Naive thymus-derived CD8-positive, alpha-beta T cell (primary cell): ENCODE results near the gene NACC1. TPM values are rescaled to one million over a fixed set of nuclear protein-coding genes. Genes with fewer than 3 reads are reported as not detected.

ENCODE experiments used
- ATAC-seq, 2 donors: fragments of 150-1000 bp; cut with Tn5 transposase in 1 of 2; sonication (Bioruptor Pico), chemical (Tn5 transposase) in 1 of 2; 1 replicate in 1 of 2; 2 replicates in 1 of 2; pipeline ENCODE4 v1.10.0; 2021; ENCODE audit warnings: mild to moderate bottlenecking in 2 of 2, moderate library complexity in 2 of 2
- POLR2A ChIA-PET: fragments of 350-600 bp; sonication (Branson Sonifier 250); formaldehyde crosslinking; loops from one replicate; lab custom pipeline; 2021; ENCODE audit warnings: antibody characterized with exemption; lab: Charles Lee
- DNase-seq, 10 donors: peaks; one replicate each; pipeline versions ENCODE4 v3.0.0 to v3.0.0-alpha.2; 2020 to 2022
- H3K27ac Mint-ChIP-seq, 10 donors: one replicate each; pipeline ENCODE4 v1.8.0; 2020 to 2022; ENCODE audit warnings: mild to moderate bottlenecking in 10 of 10, mixed read lengths in 10 of 10, moderate library complexity in 4 of 10, inconsistent platforms in 1 of 10
- H3K27me3 Mint-ChIP-seq, 5 donors: one replicate each; pipeline ENCODE4 v1.8.0; 2021 to 2022; ENCODE audit warnings: mixed read lengths in 5 of 5
- H3K36me3 Mint-ChIP-seq, 3 donors: one replicate each; pipeline ENCODE4 v1.8.0; 2020 to 2022; ENCODE audit warnings: mixed read lengths in 3 of 3, mild to moderate bottlenecking in 2 of 3, inconsistent platforms in 1 of 3
- H3K4me1 Mint-ChIP-seq, 4 donors: one replicate each; pipeline ENCODE4 v1.8.0; 2021 to 2022; ENCODE audit warnings: mixed read lengths in 4 of 4
- H3K4me3 Mint-ChIP-seq, 10 donors: one replicate each; pipeline ENCODE4 v1.8.0; 2020 to 2022; ENCODE audit warnings: mild to moderate bottlenecking in 10 of 10, mixed read lengths in 10 of 10, moderate library complexity in 6 of 10, inconsistent platforms in 1 of 10
- H3K9me3 Mint-ChIP-seq, 9 donors: one replicate each; pipeline ENCODE4 v1.8.0; 2020 to 2022; ENCODE audit warnings: mixed read lengths in 9 of 9, mild to moderate bottlenecking in 3 of 9, inconsistent platforms in 1 of 9, moderate library complexity in 1 of 9
- polyA plus RNA-seq, 3 donors: library from polyadenylated mRNA; unstranded; fragments of 300-500 nt; fragmentation: Illumina TruSeq; gene quantifications; one replicate each; pipeline ENCODE4 v1.2.3, GENCODE V29; 2021
- total RNA-seq, 8 experiments: library from RNA in 2 of 8; stranded (reverse) in 2 of 8; gene quantifications; one replicate each; pipeline ENCODE4 v1.2.3 and lab custom pipeline; 2021 to 2026

NACC1 gene
- total and polyA plus RNA-seq, 5 experiments from 2014 or later: 1.4 to 25.7 (median 3.4) TPM

DNA sequence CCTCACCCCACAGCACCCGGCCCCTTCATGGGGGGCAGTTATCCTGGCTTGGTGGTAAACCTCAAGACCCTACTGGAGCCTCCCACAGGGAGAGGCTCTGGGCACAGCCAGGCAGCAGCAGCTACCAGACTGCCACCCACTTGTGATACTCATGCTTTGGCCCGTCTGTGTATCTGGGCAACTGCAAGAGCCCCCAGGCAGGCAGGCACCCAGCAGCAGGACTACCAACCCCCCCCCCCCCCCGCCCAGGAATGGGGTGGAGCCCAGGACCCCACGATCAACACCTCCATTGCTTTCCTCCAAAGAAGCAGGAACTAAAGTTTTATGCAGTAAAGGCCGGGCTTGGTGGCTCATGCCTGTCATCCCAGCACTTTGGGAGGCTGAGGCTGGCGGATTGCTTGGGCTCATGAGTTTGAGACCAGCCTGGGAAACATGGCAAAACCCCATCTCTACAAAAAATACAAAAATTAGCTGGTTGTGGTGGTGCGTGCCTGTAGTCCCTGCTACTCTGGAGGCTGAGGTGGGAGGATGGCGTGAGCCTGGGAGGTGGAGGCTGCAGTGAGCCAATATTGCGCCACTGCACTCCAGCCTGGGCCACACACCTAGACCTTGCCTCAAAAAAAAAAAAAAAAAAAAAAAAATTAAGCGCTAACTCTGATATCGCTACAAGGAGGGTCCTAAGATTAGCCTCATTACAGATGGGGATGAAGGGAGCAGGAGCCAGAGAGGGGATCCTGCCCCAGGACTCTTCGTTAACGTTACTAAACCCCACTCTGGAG lies 14.3 kb upstream of the NACC1 start:
- H3K4me3 Mint-ChIP-seq: peak overlapping the region; percentile 88 to 96 (median 91)
- DNase-seq (no peak), ATAC-seq (no peak)
- H3K9me3 Mint-ChIP-seq: no peaks in the 10 kb centered on the region
- H3K27me3 Mint-ChIP-seq: peaks cover 0 to 2% (median 0%) of the 10 kb centered on the region in 5 donors
- H3K36me3 Mint-ChIP-seq: peaks cover 0 to 8% (median 2%) of the 10 kb centered on the region in 3 donors
- H3K4me1 Mint-ChIP-seq: peaks cover 16 to 60% (median 51%) of the 10 kb centered on the region in 4 donors
- POLR2A ChIA-PET: interaction anchor here (0.6 to 5.8 kb wide), 12 partner anchors 8 to 312 kb away, joined by 3 to 67 read pairs (median 8); partner anchors contain the start of genes IER2, JUNB, NACC1 and STX10
- H3K27ac Mint-ChIP-seq: peak overlapping the region in 6 of 10 donors; percentile 18 to 96 (median 88)

DNA sequence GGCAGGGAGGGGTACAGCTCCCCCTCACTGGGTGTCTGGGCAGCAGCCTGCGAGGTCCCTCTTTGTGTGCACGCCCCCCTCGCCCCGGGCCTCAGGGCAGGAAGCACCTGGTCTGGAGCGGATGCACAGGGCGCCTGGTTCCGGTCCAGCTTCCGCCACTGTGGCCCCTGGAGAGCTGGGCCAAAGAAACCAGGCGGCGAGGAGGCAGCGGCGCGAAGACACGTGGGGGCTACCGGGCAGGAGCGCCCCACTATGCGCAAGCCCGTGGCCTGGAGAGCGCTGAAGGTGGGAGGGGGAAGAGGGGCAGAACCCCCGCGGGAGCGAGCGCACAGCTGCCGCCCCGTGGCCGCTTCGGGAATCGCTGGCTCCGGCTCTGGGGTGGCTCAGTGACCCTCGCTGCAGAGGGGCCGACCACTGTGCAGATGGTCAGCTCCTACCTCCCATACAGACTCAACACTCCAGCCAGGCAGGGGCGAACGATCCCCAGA lies 13.7 kb upstream of the NACC1 start:
- DNase-seq (peak; percentile 42 to 79 (median 64)), ATAC-seq (peak; percentile 42 to 60)
- peaks cover 0 to 8% (median 2%) of the 10 kb centered on the region in 3 donors for H3K36me3 Mint-ChIP-seq
- peak overlapping the region; percentile 79 to 96 (median 92) for H3K27ac Mint-ChIP-seq
- no peaks in the 10 kb centered on the region for H3K9me3 Mint-ChIP-seq
- peaks cover 14 to 56% (median 47%) of the 10 kb centered on the region in 4 donors for H3K4me1 Mint-ChIP-seq
- peak overlapping the region; percentile 88 to 96 (median 91) for H3K4me3 Mint-ChIP-seq
- H3K27me3 Mint-ChIP-seq: no peaks in the 10 kb centered on the region
- POLR2A ChIA-PET: interaction anchor here (0.5 to 5.8 kb wide), 14 partner anchors 8 to 342 kb away, joined by 3 to 67 read pairs (median 7); partner anchors contain the start of genes CALR, IER2, NACC1 and STX10

DNA sequence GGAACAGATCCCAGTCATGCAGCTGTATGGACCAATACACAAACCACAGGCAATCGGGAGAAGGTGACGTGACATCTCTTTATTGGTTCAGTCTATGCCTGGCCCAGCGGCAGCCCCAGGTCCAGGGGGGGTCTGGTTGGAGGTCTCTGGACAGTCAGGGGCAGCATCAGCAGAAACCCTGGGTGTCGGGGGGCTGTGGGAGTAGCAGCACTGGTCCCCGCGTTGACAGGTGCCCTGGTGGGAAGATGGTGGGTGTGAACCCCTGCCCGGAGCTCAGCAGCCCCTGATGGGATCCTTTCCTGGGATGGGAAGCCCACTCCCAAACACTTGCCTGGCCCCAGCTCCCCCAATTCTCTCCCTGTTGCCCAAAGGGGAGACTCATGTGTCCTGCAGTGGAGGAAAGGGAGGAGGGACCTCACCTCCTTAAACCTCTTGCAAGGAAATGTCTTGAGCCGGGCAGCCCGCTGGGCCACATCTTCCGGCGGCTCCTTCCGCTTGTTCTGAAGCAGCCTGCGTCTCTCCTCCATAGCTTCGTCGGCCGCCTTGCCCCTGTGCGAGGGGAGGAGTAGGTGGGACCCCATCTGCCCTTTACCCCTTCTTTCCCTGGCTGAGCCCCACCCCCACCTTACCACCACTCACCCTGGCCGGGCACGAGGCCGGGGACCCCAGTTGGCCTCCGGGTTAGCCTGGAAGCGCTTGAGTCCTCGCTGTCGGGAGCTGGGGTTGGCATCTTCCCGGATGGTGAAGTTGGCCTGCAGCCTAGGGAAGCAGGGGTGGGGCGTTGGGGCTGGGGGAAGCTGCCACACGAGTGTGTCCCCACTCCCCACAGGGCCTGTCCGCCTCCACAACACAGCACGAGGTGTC lies 13.0 kb upstream of the NACC1 start:
- Mint-ChIP-seq H3K27me3 (no peaks in the 10 kb centered on the region), H3K36me3 (peaks cover 0 to 10% (median 2%) of the 10 kb centered on the region in 3 donors), H3K9me3 (no peaks in the 10 kb centered on the region), H3K4me1 (peaks cover 12 to 50% (median 42%) of the 10 kb centered on the region in 4 donors), H3K27ac (peak overlapping the region; percentile 79 to 96 (median 92)), H3K4me3 (peak overlapping the region; percentile 88 to 96 (median 91))
- peak in 2 of 10 donors; percentile 37 to 38 for DNase-seq
- peak; percentile 25 to 47 for ATAC-seq
- POLR2A ChIA-PET: interaction anchor here (0.5 to 5.8 kb wide), 16 partner anchors 9 to 342 kb away, joined by 3 to 67 read pairs (median 6); partner anchors contain the start of genes CALR, IER2, NACC1 and STX10

DNA sequence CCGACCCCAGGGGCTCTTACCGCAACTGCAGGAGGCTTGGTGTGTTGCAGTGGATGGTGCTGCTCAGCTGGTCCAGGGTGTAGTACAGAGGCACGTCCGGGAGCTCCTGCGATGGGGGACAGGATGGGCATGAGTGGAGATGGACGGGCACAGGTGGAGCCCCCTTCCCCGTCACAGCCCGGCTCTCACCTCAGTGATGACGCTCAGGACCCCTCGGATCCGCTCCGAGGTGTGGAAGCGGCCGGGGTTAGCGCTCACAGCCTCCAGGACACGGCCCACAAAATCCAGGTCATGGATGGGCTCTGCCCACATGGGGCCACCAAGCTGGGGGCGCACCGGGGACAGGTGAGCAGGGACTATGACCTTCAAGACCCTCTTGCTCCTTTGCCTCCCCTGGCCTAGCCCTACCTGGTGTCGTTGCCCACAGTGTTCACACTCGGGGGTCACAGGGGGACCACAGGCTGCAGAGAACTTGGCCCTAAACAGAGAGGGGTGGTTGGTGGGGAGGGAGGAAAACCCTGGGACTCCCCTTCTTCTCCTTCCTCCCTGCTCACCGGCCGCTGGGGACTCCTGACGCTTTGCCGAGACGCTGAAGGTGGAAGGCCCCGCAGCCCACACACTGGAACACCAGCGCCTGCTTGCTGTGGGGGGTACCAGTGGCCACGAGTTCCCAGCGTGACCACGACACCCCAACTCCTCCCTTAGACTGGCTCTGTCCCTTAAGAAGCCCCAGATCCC lies 8.5 kb upstream of the NACC1 start:
- Mint-ChIP-seq H3K9me3 (no peaks in the 10 kb centered on the region), H3K4me1 (peaks cover 0 to 16% (median 10%) of the 10 kb centered on the region in 4 donors), H3K27ac (no peak overlapping the region), H3K4me3 (no peak overlapping the region), H3K27me3 (no peaks in the 10 kb centered on the region), H3K36me3 (peaks cover 0 to 33% (median 2%) of the 10 kb centered on the region in 3 donors)
- POLR2A ChIA-PET: interaction anchor here (0.6 to 1.0 kb wide), 3 partner anchors 13 to 982 kb away, joined by 3 to 4 read pairs (median 3); no protein-coding TSS in a partner anchor
- no peak for DNase-seq
- no peak for ATAC-seq

DNA sequence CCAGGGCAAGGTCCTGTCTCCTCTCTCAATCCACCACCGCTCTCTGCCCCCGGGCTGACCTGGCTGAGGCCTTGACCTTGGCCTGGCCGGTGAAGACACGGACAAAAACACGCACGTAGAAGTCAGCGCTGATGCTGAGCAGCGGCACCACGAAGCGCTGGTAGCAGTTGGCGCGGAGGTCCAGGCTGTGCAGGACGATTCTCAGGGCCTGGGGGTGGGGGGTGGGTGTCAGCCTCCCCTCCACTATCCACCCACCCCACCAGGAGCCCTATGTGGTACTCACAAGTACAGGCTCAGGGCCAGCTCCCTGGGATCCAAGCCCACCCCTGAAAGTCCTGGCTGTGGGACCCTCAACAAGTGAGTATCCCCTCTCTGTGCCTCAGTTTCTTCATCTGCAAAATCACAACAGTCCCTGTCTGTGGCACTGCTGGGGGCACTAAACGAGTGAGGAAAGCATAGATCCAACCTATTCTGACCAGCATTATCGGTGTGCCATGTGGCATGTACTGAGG lies 7.9 kb upstream of the NACC1 start:
- Mint-ChIP-seq H3K9me3 (no peaks in the 10 kb centered on the region), H3K4me3 (no peak overlapping the region)
- POLR2A ChIA-PET: no interaction called here

DNA sequence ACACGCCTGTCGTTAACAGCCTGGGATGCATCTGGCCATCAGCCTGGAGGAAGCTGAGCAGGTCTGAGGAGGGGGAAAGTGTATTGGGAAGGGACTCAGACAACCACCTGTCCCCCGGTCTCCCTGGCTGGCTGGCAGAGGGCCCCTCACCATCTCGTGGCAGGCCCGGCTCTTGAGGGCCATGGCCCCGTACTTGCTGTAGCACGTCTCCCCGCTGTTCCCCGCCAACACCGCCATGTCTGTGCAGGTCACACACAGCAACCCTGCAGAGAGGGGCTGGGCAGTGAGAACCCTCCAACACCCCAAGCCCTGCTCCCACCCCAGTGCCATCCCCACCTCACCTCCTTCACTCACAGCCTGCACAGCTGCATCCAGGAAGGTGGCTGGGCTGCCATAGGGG lies 5.5 kb upstream of the NACC1 start:
- no peak for DNase-seq
- POLR2A ChIA-PET: interaction anchor here (0.9 to 1.3 kb wide), 3 partner anchors 12 to 40 kb away, joined by 3 to 5 read pairs (median 3); no protein-coding TSS in a partner anchor
- no peak overlapping the region for H3K4me3 Mint-ChIP-seq
- H3K27me3 Mint-ChIP-seq: no peaks in the 10 kb centered on the region
- H3K9me3 Mint-ChIP-seq: no peaks in the 10 kb centered on the region
- H3K27ac Mint-ChIP-seq: peak overlapping the region in 1 of 10 donors; percentile 34
- peaks cover 0 to 27% (median 1%) of the 10 kb centered on the region in 3 donors for H3K36me3 Mint-ChIP-seq
- H3K4me1 Mint-ChIP-seq: peaks cover 3 to 23% (median 21%) of the 10 kb centered on the region in 4 donors
- ATAC-seq: no peak

More for the DNA sequence above, 7.9 kb upstream of the NACC1 start:
- Mint-ChIP-seq H3K4me1 (peaks cover 0 to 12% (median 7%) of the 10 kb centered on the region in 4 donors), H3K27me3 (no peaks in the 10 kb centered on the region), H3K36me3 (peaks cover 0 to 33% (median 2%) of the 10 kb centered on the region in 3 donors), H3K27ac (peak overlapping the region in 1 of 10 donors; percentile 12)
- ATAC-seq (no peak), DNase-seq (no peak)

DNA sequence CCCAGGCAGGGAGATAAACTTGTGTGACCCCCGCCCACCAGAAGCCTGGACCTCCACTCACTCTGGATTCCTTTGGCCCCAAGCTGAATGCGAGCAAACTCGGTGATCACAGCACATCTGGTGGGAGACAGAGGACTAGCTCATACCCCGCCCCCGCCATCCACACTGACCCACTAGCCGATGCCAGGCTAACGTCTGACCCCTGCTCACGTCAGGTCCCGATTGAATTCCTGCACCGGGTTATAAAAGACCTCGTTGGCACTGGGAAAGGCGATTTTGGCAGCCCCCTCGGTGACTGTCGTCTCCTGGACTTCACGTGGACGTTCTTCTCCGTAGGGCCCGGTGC lies 2.2 kb upstream of the NACC1 start:
- H3K36me3 Mint-ChIP-seq: peaks cover 0 to 23% (median 0%) of the 10 kb centered on the region in 3 donors
- H3K27me3 Mint-ChIP-seq: no peaks in the 10 kb centered on the region
- POLR2A ChIA-PET: interaction anchor here (0.6 to 5.4 kb wide), 5 partner anchors 11 to 91 kb away, joined by 4 to 68 read pairs (median 15); partner anchors contain the start of genes IER2, LYL1 and STX10
- H3K9me3 Mint-ChIP-seq: no peaks in the 10 kb centered on the region
- H3K4me1 Mint-ChIP-seq: peaks cover 15 to 47% (median 43%) of the 10 kb centered on the region in 4 donors
- peak overlapping the region; percentile 66 to 98 (median 94) for H3K27ac Mint-ChIP-seq
- ATAC-seq (no peak), DNase-seq (no peak)
- H3K4me3 Mint-ChIP-seq: peak overlapping the region; percentile 86 to 99 (median 98)

DNA sequence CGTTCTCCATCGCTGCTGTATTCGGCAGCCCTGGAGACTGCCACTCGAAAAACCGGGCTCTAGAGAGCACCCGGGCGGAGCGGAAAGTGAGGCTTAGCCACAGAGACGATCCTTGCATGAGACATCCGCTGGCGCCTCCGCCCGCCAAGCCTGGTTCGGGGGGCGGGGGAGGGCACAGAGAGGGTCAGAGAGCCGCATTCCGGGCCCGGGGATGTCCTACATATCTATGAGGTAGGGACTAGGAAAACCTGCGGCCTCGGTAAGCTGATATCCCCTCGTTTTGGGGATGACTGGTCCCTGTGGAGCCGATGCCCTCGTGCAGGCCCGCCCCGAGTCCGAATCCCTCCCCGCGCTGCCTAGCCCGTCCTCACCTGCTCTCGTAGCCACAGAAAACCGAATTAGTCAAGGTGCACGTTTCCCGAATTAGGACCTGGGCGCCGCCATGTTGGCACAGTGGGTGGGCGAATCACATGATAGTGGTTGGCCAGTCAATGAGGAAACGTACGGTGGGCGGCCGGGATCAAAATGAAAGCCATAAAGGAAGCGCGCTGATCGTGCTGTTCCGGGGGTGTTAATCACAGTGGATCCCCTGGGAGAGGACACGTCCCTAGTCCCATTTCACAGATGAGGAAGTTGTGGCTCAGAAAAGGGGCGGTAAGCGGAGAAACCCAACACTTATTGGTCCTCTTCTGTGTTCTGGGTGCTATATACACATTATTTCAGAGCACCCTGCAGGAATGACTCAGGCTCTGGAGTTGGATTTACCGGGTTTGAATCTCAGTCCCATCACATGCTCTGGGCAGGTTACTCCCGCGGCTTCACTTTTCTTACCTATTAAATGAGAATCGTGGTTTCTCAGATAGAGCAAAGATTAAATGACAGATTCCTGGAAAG lies 1.5 kb upstream of the NACC1 start, which contains the start of gene TRMT1:
Gene TRMT1, minus strand, starts transcription at position 459 of the 894 bp plus-strand sequence. Its CDS starts 341 bp downstream, at position 118.
- POLR2A ChIA-PET: interaction anchor here (0.6 to 5.4 kb wide), 11 partner anchors 12 to 977 kb away, joined by 3 to 68 read pairs (median 6); partner anchors contain the start of genes IER2, LYL1 and STX10
- peak within 1 kb of the TSS; percentile 92 to 98 (median 94) for H3K27ac Mint-ChIP-seq
- H3K27me3 Mint-ChIP-seq: no peaks in the 10 kb centered on the region
- peaks cover 0 to 23% (median 0%) of the 10 kb centered on the region in 3 donors for H3K36me3 Mint-ChIP-seq
- H3K9me3 Mint-ChIP-seq: no peaks in the 10 kb centered on the region
- H3K4me1 Mint-ChIP-seq: peaks cover 19 to 53% (median 48%) of the 10 kb centered on the region in 4 donors
- DNase-seq: peak; percentile 74 to 95 (median 86)
- ATAC-seq: peak; percentile 62 to 66
- H3K4me3 Mint-ChIP-seq: peak within 1 kb of the TSS; percentile 86 to 99 (median 98)

DNA sequence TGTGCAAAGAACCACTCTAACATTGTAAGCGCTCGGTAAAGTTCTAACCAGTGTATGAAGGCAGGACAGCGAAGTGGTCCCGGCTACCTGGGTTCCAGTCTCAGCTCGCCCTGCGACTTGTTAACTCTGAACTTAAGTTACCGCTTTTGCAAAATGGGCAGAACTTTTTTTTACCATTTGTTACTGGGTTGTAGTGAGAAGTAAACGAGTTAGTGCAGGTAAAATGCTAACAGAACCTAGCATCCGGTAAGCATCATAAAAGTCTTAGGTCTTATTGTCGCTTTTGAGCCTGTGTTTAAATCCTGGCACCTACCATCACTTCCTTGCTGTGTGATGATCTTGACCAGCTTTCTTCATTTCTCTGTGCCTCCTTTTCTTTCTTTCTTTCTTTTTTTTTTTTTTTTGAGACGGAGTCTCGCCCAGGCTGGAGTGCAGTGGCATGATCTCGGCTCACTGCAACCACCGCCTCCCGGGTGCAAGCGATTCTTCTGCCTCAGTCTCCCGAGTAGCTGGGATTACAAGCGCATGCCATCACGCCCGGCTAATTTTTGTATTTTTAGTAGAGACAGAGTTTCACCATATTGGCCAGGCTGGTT lies 790 bp upstream of the NACC1 start:
- H3K4me3 Mint-ChIP-seq: peak overlapping the region; percentile 86 to 99 (median 98)
- no peaks in the 10 kb centered on the region for H3K27me3 Mint-ChIP-seq
- no peaks in the 10 kb centered on the region for H3K9me3 Mint-ChIP-seq
- peaks cover 0 to 18% (median 0%) of the 10 kb centered on the region in 3 donors for H3K36me3 Mint-ChIP-seq
- H3K4me1 Mint-ChIP-seq: peaks cover 22 to 60% (median 56%) of the 10 kb centered on the region in 4 donors
- peak in 2 of 10 donors; percentile 51 to 59 for DNase-seq
- ATAC-seq: peak; percentile 42 to 43
- H3K27ac Mint-ChIP-seq: peak overlapping the region; percentile 92 to 98 (median 94)
- POLR2A ChIA-PET: interaction anchor here (0.5 to 5.4 kb wide), 20 partner anchors 11 to 1308 kb away, joined by 3 to 68 read pairs (median 5); partner anchors contain the start of genes IER2, LYL1 and STX10
